GM21786 (cell line): ENCODE measurements around the gene POSTN.

Experiments
- ATAC-seq: cut with Tn5 transposase; IDR thresholded peaks from one replicate; pipeline ENCODE4 v1.9.1; 2021; ENCODE audit not compliant: unreplicated experiment

Gene POSTN

GRCh38 chr13:37598597-37598996, at the start of gene POSTN:
TSS of gene POSTN (minus strand) at chr13:37598768. CDS start at chr13:37598726, 42 bp downstream.
- no peak for ATAC-seq

- no peak for ATAC-seq
These were observed 48.6 kb upstream of the POSTN start for GRCh38 chr13:37647031-37647650.

- ATAC-seq = no peak
These were observed 48.0 kb upstream of the POSTN start for GRCh38 chr13:37646531-37646930.

- ATAC-seq = no peak
These were observed 46.7 kb upstream of the POSTN start for GRCh38 chr13:37645181-37645740.

GRCh38 chr13:37641391-37641790, 42.8 kb upstream of the POSTN start:
- ATAC-seq = no peak

- no peak for ATAC-seq
These were observed 41.9 kb upstream of the POSTN start for GRCh38 chr13:37640499-37640898.

- no peak for ATAC-seq
These were observed 38.1 kb upstream of the POSTN start for GRCh38 chr13:37636701-37637100.

GRCh38 chr13:37632294-37632693, 33.7 kb upstream of the POSTN start:
- ATAC-seq = no peak

- no peak for ATAC-seq
These were observed 28.9 kb upstream of the POSTN start for GRCh38 chr13:37627428-37627827.

- ATAC-seq = no peak
These were observed 23.3 kb upstream of the POSTN start for GRCh38 chr13:37621811-37622361.

- ATAC-seq = no peak
These were observed 20.0 kb upstream of the POSTN start for GRCh38 chr13:37618554-37618953.

GRCh38 chr13:37617173-37617572, 18.6 kb upstream of the POSTN start:
- ATAC-seq = no peak

GRCh38 chr13:37616131-37616530, 17.6 kb upstream of the POSTN start:
- no peak for ATAC-seq

GRCh38 chr13:37615276-37615675, 16.7 kb upstream of the POSTN start:
- no peak for ATAC-seq

- no peak for ATAC-seq
These were observed 15.1 kb upstream of the POSTN start for GRCh38 chr13:37613638-37614037.

GRCh38 chr13:37613236-37613635, 14.7 kb upstream of the POSTN start:
- ATAC-seq = no peak

- ATAC-seq = no peak
These were observed 10.3 kb upstream of the POSTN start for GRCh38 chr13:37608750-37609339.

- no peak for ATAC-seq
These were observed 4.3 kb upstream of the POSTN start for GRCh38 chr13:37602733-37603381.

- ATAC-seq = no peak
These were observed 3.3 kb upstream of the POSTN start for GRCh38 chr13:37601648-37602440.

GRCh38 chr13:37599519-37599918, 951 bp upstream of the POSTN start:
- ATAC-seq = no peak

- no peak for ATAC-seq
These were observed 1.0 kb downstream of the POSTN start for GRCh38 chr13:37597477-37598025.
